HS-27A (cell line): Measurements from ENCODE around the gene MAN2B1.
"Not testable (repeated sequence)": the region's sequence is repeated elsewhere in the genome, so short reads cannot be mapped to it uniquely, and the experiment has no call there.

Experiments
- DNase-seq: peaks from one replicate; pipeline ENCODE4 v3.0.0-alpha.2; 2012; ENCODE audit warnings: low read depth, missing footprints

MAN2B1 gene

DNA sequence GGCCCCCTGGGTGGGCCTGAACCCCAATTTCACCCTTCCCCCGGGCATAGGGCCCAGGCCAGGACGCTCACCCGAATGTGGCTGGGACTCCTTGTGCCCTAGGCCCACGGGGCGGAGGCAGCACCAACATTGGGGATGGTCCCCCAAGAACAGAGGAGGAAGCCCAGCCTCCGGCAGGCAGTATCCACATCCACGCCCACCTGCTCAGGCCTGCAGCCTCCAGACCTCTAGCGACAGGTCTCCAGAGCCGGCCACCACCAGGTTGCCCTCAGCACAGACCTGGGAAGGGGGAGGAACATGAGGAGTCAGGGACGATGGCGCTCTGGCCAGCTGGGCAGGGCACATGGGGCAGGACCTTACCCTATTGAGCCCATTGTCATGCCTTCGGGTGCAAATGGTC lies 22.5 kb upstream of the MAN2B1 start:
- no peak for DNase-seq

- DNase-seq: no peak
Observed at GRCh38 chr19:12687496-12688196, 21.1 kb upstream of the MAN2B1 start, which contains the start of gene GNG14. Gene GNG14, plus strand, starts transcription at chr19:12687998. Its CDS starts 51 bp downstream, at chr19:12688049.

- DNase-seq: no peak
Observed at GRCh38 chr19:12685831-12686230, 19.3 kb upstream of the MAN2B1 start.

DNA sequence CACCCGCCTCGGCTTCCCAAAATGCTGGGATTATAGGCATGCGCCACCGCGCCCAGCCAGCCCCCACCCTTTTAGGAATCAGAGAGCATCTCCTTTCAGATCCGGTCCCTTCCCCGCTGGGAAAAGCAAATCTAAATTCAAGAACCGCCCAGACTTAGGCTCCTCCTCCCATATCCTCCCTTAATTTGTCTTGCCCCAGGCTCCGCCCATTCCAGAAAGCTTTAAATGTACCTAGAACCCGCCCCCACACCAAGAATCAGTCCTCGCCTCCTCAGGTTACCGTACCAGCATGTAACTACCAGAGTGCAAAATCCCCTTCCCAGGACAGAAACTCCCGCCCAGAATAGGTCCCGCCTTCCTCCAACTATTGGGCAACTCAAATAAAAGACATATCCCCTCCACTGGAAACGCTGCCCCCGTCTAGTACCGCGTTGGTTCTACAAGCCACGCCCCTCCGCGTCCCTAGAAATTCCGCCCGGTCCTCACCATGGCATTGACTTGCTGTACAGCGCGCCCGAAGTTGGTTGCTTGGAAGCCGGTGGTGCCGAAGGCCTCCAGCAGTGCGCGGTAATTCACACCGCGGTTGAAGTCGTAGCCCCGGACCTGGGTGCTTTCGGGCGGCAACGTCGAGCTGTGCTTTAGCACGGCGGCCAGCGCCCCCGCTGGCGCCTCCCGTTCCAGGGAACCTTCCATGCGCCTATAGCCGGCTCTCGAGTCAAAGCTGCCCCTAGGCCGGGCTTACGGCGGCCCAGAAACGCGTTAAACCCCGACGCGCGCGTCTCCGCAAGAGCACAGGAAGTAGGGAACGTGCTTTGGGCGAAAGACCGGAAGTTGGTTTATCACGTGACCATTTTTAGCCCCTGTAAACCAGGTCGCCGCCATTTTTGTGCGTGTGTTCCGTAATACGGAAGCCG lies 14.8 kb upstream of the MAN2B1 start, which contains the start of gene DHPS:
DHPS (minus strand) TSS at position 807 of the 914 bp plus-strand sequence; CDS start at position 693, 114 bp downstream.
- peak; percentile 94 for DNase-seq

DNA sequence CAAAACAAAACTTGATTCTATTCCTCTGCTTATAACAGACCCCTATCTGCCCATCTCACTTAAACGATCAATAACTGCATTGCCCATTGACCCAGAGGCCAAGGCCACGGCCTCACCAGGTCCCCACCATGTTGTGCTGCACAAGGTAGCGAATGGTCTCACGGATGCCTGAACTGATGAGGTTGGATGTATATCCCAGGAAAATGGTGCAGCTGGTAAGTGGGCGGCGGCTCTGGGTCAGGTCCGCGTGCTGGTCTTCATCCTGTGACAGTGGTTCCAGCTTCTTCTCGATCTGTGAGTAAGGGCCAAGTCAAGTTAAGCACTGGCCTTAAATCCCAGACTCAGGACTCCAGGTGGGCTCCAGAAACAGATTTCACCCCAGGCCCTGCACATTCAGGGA lies 13.5 kb upstream of the MAN2B1 start:
- no peak for DNase-seq

DNA sequence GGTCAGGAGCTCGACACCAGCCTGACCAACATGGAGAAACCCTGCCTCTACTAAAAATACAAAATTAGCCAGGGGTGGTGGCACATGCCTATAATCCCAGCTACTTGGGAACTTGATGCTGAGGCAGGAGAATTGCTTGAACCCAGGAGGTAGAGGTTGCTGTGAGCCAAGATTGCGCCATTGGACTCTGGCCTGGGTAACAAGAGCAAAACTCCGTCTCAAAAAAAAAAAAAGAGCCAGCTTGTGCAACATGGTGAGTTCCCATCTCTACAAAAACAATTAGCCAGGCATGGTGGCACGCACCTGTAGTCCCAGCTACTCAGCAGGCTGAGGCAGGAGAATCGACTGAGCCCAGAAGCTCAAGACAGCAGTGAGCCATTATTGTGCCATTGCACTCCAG lies 11.5 kb upstream of the MAN2B1 start:
- not testable (repeated sequence) for DNase-seq

GRCh38 chr19:12676928-12677327 lies 10.4 kb upstream of the MAN2B1 start:
- DNase-seq: no peak

- peak; percentile 43 for DNase-seq
Observed at GRCh38 chr19:12676384-12676792, 9.8 kb upstream of the MAN2B1 start.

- DNase-seq: no peak
Observed at GRCh38 chr19:12675940-12676339, 9.4 kb upstream of the MAN2B1 start.

DNA sequence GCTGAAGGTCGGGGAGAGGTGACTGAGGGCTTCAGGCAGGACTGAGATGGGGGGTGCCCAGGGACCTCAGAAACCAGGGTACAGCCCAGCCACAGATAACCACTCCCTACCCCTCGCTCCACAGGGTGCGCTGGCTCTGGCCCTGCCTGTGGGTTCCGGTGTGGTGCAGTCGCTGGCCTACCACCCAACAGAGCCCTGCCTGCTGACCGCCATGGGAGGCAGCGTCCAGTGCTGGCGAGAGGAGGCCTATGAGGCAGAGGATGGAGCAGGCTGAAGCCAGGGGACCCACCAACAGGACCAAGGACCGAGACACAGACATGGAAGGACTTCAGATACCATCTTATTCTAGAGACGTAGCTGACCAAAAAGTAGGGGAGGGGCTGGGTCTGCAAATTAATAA lies 8.9 kb upstream of the MAN2B1 start:
- no peak for DNase-seq

DNA sequence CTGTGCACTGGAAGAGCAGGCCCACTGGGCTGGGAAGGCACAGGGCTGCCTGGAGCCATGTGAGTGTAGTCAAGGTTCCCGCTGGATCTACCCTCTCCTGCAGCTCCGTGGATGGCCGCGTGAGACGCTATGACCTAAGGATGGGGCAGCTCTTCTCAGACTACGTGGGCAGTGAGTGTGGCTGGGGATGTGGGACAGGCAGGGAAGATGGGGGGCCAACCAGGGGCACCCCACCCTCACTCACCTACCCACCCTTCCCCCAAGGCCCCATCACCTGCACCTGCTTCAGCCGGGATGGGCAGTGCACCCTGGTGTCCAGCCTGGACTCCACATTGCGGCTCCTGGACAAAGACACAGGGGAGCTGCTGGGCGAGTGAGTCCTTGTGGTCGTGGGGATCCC lies 6.2 kb upstream of the MAN2B1 start:
- DNase-seq: no peak

DNA sequence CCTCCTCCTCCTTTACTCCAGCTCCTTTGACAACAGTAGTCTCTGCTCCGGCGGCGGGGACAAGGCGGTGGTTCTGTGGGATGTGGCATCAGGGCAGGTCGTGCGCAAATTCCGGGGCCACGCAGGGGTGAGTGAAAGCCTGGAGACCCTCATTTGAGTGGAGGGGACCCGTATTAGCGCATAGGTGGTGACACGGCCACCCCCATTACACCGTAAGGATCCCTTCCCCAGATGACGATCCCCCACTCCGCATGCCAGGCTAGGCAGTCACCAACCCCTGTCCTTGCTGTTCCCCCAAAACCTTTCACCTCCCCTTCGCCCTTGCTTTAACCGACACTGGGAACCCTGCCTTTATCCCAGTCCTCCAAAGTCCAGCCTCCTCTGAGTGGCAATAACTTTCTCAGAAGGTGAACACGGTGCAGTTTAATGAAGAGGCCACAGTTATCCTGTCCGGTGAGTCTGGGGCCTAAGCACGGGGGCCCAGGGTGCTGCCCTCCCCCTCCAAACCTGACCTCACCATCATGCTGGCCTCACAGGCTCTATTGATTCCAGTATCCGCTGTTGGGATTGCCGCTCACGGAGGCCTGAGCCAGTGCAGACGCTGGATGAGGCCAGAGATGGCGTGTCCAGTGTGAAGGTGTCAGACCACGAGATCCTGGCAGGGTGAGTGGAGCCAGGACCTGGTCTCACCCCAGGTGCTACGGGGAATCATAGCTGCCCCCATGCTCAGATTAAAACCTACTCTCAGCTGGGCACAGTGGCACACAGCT lies 3.8 kb upstream of the MAN2B1 start:
- no peak for DNase-seq

- peak; percentile 76 for DNase-seq
Observed at GRCh38 chr19:12669270-12670158, 3.0 kb upstream of the MAN2B1 start.

DNA sequence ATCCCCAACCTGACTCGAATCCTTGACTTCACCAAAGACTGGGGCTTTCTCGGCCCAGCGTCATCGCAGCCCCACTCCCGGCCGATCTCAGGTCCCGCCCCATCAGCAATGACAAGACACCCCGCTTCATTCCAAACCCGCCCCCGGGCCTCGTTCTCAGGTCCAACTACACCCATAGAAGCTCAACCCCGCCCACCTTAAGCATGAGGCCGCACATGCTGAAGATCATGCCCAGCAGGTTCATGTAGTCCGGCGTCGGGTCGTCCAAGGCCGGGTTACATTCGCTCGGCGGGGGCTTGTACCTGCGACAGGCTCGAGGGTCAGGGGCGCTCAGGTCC lies 2.4 kb upstream of the MAN2B1 start:
- DNase-seq: no peak

- no peak for DNase-seq
Observed at GRCh38 chr19:12668346-12668745, 1.8 kb upstream of the MAN2B1 start.

- DNase-seq: no peak
Observed at GRCh38 chr19:12667731-12668302, 1.3 kb upstream of the MAN2B1 start.

GRCh38 chr19:12665671-12666264 lies 774 bp downstream of the MAN2B1 start:
- DNase-seq: no peak

GRCh38 chr19:12665281-12665573 lies 1.3 kb downstream of the MAN2B1 start:
- DNase-seq: no peak

DNA sequence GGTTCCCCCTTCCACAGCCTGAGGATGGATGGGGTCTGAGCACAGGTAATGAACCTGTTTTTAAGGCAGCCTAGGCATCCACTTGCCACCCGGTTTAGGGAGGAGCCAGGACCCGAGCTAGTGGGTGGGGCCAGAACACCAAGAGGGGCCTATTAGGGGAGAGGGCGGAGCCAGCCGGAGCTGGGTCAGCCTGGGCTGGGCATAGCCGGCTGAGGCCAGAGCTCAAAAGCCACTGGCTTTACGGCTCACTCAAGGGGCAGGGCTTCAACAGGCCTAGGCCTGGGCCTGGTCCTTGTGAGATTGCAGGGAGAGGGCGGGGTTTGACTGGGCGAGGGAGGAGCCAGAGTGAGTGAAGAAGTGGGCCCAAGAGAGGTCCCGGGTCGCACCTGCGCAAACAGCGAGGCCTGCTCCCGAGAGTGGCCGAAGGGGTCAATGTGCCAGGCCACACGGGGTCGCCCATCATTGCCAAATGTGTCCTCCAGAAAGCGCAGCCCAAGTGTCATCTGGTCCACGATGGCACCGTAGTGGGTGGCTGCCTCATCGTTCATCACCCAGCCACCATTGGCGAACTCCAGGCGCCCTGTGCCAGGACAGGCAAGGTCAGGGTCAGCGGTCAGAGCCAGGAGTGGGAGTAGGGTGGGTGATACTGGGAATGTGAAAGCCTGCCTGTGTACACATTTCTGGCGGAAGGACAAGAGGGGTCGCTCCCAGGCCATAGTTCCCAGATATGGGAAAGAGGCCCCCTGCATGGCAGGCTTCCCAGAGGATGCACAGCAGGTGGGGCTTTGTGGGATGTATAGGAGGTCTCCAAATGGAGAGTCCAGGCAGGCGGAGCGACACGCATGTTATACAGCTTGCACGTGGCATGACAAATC lies 1.9 kb downstream of the MAN2B1 start:
- no peak for DNase-seq

GRCh38 chr19:12660980-12661379 lies 5.6 kb downstream of the MAN2B1 start:
- no peak for DNase-seq
